ENCODE results near the gene GJB5. TPM values are rescaled to one million over a fixed set of nuclear protein-coding genes. Genes with fewer than 3 reads are reported as not detected.

GJB5 gene
- total RNA-seq, 4 donors from 2014 or later: not detected

DNA sequence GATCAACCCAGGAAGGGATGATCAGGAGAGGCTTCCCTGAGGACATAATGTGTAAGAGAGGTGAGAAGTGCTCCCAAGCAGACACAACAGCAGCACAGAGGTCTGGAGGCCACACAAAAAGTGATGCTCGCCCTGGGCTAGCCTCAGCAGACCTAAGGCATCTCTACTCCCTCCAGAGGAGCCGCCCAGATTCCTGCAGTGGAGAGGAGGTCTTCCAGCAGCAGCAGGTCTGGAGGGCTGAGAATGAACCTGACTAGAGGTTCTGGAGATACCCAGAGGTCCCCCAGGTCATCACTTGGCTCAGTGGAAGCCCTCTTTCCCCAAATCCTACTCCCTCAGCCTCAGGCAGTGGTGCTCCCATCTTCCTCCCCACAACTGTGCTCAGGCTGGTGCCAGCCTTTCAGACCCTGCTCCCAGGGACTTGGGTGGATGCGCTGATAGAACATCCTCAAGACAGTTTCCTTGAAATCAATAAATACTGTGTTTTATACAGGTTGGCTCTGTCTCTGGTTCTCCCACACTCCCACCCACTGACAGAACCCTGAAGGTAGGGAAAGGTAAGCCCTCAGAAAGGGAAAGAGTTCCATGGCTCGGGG is 31.1 kb downstream of the GJB5 start:
- 58% methylated on average over 3 of the region's 4 CpGs for WGBS
- peaks cover 11 to 18% (median 15%) of the 10 kb centered on the region in 4 donors for H3K4me1 ChIP-seq
- H3K4me3 ChIP-seq: no peak overlapping the region
- DNase-seq (ENCODE audit: extremely low spot score): no peak
- TF ChIP-seq POLR2A (IDR thresholded peaks at IDR 0.05; ENCODE audit: low read depth) (no peak), POLR2AphosphoS5 (IDR thresholded peaks at IDR 0.05) (no peak), EP300 (IDR thresholded peaks at IDR 0.05) (no peak)
- TF ChIP-seq, protein P1, sequence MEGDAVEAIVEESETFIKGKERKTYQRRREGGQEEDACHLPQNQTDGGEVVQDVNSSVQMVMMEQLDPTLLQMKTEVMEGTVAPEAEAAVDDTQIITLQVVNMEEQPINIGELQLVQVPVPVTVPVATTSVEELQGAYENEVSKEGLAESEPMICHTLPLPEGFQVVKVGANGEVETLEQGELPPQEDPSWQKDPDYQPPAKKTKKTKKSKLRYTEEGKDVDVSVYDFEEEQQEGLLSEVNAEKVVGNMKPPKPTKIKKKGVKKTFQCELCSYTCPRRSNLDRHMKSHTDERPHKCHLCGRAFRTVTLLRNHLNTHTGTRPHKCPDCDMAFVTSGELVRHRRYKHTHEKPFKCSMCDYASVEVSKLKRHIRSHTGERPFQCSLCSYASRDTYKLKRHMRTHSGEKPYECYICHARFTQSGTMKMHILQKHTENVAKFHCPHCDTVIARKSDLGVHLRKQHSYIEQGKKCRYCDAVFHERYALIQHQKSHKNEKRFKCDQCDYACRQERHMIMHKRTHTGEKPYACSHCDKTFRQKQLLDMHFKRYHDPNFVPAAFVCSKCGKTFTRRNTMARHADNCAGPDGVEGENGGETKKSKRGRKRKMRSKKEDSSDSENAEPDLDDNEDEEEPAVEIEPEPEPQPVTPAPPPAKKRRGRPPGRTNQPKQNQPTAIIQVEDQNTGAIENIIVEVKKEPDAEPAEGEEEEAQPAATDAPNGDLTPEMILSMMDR (IDR thresholded peaks at IDR 0.05): no peak
- H3K36me3 ChIP-seq: no peaks in the 10 kb centered on the region
- peaks cover 0 to 36% (median 18%) of the 10 kb centered on the region in 4 donors for H3K27me3 ChIP-seq
- intact Hi-C loops (cut with DNase I): loop anchor here (5.0 kb wide), 2 partner anchors 66 to 81 kb away; no protein-coding TSS in a partner anchor
- no peak overlapping the region for H3K27ac ChIP-seq (replicated peaks in 1 of 4)
- peaks cover 0 to 6% (median 0%) of the 10 kb centered on the region in 4 donors for H3K9me3 ChIP-seq

DNA sequence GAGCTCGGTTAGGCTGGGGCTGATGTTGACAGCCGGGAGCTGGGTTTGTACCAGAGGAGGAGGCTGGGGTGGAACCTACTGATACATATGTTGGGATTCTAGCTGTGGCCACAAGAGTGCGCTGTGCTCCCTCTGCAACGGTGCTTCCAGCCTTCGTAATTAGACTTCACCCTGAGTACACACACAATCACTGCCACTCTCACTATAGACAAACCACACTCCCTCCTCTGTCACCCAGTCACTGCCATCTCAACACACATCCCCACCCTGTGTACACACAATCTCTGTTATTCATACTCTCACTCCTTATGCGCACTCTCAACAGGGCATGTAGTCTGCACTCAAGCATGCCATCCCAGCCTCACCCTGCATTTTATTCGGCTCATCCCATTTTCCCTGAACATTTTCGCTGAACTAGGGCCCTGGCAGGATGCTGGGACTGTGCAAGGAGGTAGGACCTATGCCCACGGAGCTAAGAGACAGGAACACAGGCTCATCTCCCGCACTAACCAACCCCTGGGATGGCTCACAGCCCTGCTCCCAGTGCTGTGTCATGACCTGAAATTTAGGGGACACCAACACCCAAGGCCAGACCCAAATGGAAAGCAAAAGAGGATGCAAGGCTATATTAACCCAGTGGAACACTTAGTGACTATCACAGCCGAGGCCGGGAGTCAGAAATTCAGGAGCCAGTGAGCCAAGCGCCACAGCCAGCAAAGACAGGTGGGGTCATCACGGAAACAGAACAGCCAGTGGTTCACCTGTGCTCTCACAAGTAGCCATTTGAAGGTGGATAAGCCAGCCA is 31.9 kb downstream of the GJB5 start:
- H3K9me3 ChIP-seq: peaks cover 0 to 6% (median 0%) of the 10 kb centered on the region in 4 donors
- WGBS: 57% methylated on average over 14 of the region's 14 CpGs
- no peaks in the 10 kb centered on the region for H3K36me3 ChIP-seq
- H3K27me3 ChIP-seq: peaks cover 0 to 33% (median 11%) of the 10 kb centered on the region in 4 donors
- intact Hi-C loops (cut with DNase I): loop anchor here (5.0 kb wide), 2 partner anchors 66 to 81 kb away; no protein-coding TSS in a partner anchor
- TF ChIP-seq POLR2AphosphoS5 (IDR thresholded peaks at IDR 0.05) (peak in 1 of 2 donors; percentile 17), EP300 (IDR thresholded peaks at IDR 0.05) (no peak), POLR2A (IDR thresholded peaks at IDR 0.05; ENCODE audit: low read depth) (no peak)
- TF ChIP-seq, protein P1 (IDR thresholded peaks at IDR 0.05): peak; percentile 59 to 80 (median 63)
- H3K4me3 ChIP-seq: no peak overlapping the region
- no peak for DNase-seq (ENCODE audit: extremely low spot score)
- peaks cover 4 to 10% (median 8%) of the 10 kb centered on the region in 4 donors for H3K4me1 ChIP-seq
- no peak overlapping the region for H3K27ac ChIP-seq (replicated peaks in 1 of 4)

DNA sequence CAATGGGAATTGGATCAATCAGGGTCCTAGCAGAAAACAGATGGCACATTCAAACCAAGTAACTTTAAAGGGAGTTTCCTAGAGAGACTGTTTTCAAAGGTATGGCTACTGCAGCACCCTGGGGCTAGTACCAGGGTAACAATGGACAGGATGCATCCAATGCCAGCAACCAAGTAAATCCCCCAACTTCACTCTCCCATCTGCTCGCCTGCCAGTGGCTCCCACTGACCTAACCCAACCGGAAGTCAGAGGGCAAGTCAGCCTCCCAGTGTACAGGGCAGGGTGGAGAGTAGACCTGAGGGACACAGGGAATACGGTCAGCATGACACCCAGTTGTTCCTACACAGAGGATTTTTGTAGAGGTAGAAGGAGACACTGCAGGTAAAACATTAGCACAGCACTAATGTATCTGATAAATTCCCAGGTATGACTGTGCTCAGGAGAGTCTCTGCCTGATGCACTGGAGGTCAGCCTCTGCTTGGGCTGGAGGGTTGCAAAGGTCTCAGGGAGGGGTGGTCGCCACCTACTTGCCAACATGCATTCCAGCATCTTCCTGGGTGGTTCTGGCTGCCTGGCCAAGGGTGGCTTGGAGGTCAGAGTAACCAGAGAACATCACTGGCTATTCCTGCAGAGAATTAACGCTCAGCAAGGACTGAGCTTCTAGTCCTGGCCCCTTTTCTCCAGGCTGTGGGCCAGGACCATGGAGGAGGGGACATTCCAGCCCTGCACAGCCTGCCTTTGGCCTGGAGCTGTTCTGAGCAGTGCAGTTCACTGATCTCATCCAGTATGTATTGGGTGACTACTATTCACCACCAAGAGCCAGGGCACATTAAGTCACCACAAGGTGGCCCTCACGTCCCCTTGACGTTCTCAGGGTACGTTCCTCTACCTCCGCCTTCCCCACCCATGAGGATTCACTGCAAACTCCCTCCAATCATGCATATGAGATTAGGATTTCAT is 32.9 kb downstream of the GJB5 start:
- H3K9me3 ChIP-seq: peaks cover 0 to 6% (median 0%) of the 10 kb centered on the region in 4 donors
- WGBS: 47% methylated on average over 7 of the region's 9 CpGs
- peaks cover 8 to 10% (median 9%) of the 10 kb centered on the region in 4 donors for H3K4me1 ChIP-seq
- DNase-seq (ENCODE audit: extremely low spot score): no peak
- peaks cover 0 to 33% (median under 1%) of the 10 kb centered on the region in 4 donors for H3K27me3 ChIP-seq
- intact Hi-C loops (cut with DNase I): loop anchor here (5.0 kb wide), 2 partner anchors 65 to 80 kb away; no protein-coding TSS in a partner anchor
- H3K36me3 ChIP-seq: no peaks in the 10 kb centered on the region
- no peak for TF ChIP-seq EP300 (IDR thresholded peaks at IDR 0.05)
- TF ChIP-seq, protein P1 (IDR thresholded peaks at IDR 0.05): peak in 1 of 3 experiments; percentile 20
- no peak for TF ChIP-seq POLR2A (IDR thresholded peaks at IDR 0.05; ENCODE audit: low read depth)
- no peak for TF ChIP-seq POLR2AphosphoS5 (IDR thresholded peaks at IDR 0.05)
- no peak overlapping the region for H3K4me3 ChIP-seq
- no peak overlapping the region for H3K27ac ChIP-seq (replicated peaks in 1 of 4)

DNA sequence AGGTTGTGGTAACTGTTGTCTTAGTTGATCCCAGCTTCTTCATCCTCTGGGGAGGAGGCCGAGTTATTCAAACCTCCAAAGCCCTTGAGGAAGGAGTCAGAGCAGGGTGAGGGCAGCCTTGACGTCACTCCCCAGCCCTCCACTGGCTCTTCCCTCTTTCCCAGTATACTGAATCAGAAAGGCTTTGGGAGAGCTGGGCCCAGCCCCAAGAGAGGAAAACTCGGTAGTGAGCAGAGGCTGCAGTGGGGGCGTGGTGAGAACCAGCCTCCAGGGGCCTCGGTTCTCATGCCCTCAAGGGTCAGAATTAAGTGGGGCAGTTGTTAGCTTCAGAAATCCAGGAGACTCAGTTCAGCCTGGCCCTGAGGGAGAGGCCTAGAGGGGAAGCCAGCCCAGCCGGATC is 36.1 kb downstream of the GJB5 start:
- peaks cover 0 to 47% (median 4%) of the 10 kb centered on the region in 4 donors for H3K27me3 ChIP-seq
- intact Hi-C loops (cut with DNase I): no loop called here
- H3K9me3 ChIP-seq: peaks cover 0 to 6% (median 0%) of the 10 kb centered on the region in 4 donors
- peaks cover 8 to 17% (median 14%) of the 10 kb centered on the region in 4 donors for H3K4me1 ChIP-seq
- no peak for DNase-seq (ENCODE audit: extremely low spot score)
- peak overlapping the region in 1 of 4 donors; percentile 18 for H3K27ac ChIP-seq (replicated peaks in 1 of 4)
- 84% methylated on average over 6 of the region's 6 CpGs for WGBS
- TF ChIP-seq EP300 (IDR thresholded peaks at IDR 0.05): no peak
- no peak for TF ChIP-seq POLR2A (IDR thresholded peaks at IDR 0.05; ENCODE audit: low read depth)
- no peak for TF ChIP-seq POLR2AphosphoS5 (IDR thresholded peaks at IDR 0.05)
- TF ChIP-seq, protein P1 (IDR thresholded peaks at IDR 0.05): no peak
- H3K36me3 ChIP-seq: peaks cover 0 to 21% (median 15%) of the 10 kb centered on the region in 4 donors
- H3K4me3 ChIP-seq: no peak overlapping the region

Data from esophagus muscularis mucosa (tissue), 4 donors.